ENCODE measurements around the gene NCOA7.

GRCh38 chr6:125968493-125968892 lies 177.7 kb downstream of the NCOA7 start:
- TF ChIP-seq CTCF (IDR thresholded peaks at IDR 0.05) (no peak), POLR2A (IDR thresholded peaks at IDR 0.05) (no peak), POLR2AphosphoS5 (IDR thresholded peaks at IDR 0.05) (no peak)
